NCI-H1930 (cell line): Measurements from ENCODE around the gene MAML2.

Source experiments
- DNase-seq, 2 experiments: peaks; one replicate each; lab custom pipeline; 2025; lab: John Stamatoyannopoulos, UW

The MAML2 gene

GRCh38 chr11:95964281-95964680 lies 378.7 kb downstream of the MAML2 start:
- DNase-seq: no peak

DNA sequence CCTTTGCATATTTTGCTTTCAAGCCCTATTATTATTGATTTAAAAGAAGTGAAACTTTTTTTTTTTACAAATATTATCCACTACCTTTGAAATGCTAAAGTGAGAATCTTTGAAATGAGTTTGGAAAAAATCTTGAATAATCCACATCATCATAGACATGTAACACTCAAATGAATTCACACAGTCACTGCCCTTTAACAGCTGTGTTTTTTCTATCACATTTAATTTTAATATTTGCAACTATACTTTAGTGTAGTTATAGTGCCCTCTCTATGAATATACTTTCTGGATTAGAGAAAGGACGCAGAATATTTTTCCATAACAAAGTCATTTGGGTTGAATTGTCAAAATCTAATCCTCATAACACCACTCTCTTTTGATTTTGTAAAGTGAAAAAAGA lies 381.2 kb downstream of the MAML2 start:
- DNase-seq: no peak

DNA sequence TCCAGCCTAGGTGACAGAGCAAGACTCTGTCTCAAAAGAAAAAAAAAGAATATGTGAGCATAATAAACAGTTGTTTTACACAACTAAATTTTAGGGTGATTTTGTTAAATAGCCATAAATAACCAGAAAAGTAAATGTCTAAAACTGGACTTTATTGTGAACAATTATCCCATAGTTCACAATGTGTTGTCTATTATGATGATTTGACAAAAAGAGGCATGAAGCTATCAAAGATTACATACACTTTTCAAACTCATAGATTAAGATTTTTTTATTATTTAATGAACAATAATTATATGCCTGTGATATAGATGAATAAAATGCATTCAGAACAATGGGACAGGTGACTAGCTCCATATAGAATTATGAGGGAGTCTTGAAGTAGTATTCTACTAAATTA lies 392.1 kb downstream of the MAML2 start:
- no peak for DNase-seq

GRCh38 chr11:95948637-95949036 lies 394.4 kb downstream of the MAML2 start:
- no peak for DNase-seq

- DNase-seq: no peak
Observed at GRCh38 chr11:95944623-95945022, 398.4 kb downstream of the MAML2 start.

DNA sequence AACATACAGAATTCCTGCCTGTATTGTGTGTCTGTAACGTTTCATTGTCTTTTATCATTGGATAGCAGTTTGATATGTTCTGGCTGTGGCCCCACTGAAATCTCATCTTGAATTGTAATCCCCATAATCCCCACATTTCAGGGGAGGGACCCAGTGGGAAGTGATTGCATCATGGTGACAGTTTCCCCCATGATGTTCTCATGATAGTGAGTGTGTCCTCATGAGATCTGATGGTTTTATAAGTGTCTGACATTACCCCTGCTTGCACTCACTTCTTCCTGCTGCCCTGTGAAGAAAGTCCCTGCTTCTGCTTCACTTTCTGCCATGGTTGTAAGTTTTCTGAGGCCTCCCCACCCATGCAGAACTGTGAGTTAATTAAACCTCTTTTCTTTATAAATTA lies 399.4 kb downstream of the MAML2 start:
- DNase-seq: no peak

GRCh38 chr11:95939091-95939490 lies 403.9 kb downstream of the MAML2 start:
- DNase-seq: no peak

- no peak for DNase-seq
Observed at GRCh38 chr11:95937358-95937757, 405.6 kb downstream of the MAML2 start.

GRCh38 chr11:95933594-95933993 lies 409.4 kb downstream of the MAML2 start:
- DNase-seq: no peak

DNA sequence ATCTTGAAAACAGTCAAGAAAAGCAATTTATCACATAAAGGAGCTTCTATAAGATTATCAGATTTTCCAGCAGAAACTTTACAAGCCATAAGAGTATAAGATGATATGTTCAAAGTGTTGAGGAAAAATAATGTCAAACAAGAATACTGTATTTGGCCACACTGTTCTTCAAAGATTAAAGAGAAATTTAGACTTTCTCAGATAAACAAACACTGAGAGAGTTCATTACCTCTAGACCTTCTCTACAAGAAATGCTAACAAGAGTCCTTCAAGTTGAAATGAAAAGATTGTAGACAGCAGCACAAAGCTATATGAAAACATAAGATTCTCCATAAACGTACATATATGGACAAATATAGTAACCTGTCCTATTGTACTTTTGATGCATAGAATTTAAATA lies 411.1 kb downstream of the MAML2 start:
- no peak for DNase-seq

- no peak for DNase-seq
Observed at GRCh38 chr11:95930948-95931347, 412.0 kb downstream of the MAML2 start.

DNA sequence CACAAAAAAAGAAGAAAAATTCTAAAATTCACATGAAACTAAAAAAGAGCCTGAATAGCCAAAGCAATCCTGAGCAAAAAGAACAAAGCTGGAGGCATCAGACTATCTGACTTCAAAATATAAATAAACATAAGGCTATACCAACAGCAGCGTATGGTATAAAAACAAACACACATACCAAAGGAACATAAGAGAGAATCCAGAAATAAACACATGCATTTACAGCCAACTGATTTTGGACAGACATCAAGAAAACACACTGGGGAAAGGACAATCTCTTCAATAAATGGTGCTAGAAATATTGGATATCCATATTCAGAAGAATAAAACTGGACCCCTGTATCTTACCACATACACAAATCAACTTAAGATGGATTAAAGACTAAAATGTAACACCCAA lies 416.3 kb downstream of the MAML2 start:
- DNase-seq: no peak
